ENCODE measurements around the gene CNTNAP5.

CNTNAP5 gene

DNA sequence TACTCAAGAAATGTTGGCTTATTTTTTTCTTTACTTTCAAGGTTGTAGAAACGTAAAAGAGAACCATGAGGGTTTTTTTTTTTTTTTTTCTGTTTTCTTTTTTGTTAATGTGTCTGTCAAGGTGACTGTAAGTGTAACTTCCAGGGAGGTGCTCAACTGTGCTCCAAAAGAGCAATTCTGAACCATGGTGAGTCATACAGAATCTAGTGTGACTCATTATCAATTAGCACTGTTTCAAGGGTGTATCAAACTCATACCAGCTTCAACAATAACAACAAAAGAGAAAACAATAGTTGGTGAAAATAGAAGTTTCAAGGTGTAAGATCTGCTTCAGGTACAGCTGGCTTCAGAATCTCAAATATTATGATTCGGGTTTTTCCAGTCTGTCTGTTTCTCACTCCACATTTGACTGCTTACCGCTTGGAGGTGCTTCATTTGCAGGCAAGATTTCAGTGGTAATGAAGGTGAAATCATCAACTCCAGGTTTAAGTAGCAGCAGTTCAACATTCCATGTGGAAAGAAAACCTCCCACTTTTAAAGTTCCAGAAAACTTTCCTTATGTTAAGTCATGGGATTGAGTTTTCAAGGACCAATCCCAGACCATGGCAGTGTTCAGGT is 850.6 kb downstream of the CNTNAP5 start:
- H3K4me3 ChIP-seq (ENCODE audit: low read depth, low read length): no peak overlapping the region
- no peak overlapping the region for H3K27ac ChIP-seq (ENCODE audit: low read depth, low read length)
- no peak overlapping the region for H4K91ac ChIP-seq (ENCODE audit: low read depth, low read length)
- no peak overlapping the region for H2AK5ac ChIP-seq (ENCODE audit: low read length)
- WGBS (ENCODE audit: extremely low coverage, insufficient coverage, insufficient read length): no CpG with 5 or more reads among the region's 3 CpGs
- no peaks in the 10 kb centered on the region for H3K27me3 ChIP-seq (ENCODE audit: insufficient read depth, low read length)
- DNase-seq: no peak
- H4K8ac ChIP-seq (ENCODE audit: low read depth, low read length): no peak overlapping the region
- H2BK5ac ChIP-seq (ENCODE audit: low read depth, low read length, poor library complexity): no peak overlapping the region
- H3K14ac ChIP-seq (ENCODE audit: low read length): no peak overlapping the region
- no peak overlapping the region for H3K23ac ChIP-seq (ENCODE audit: low read length)
- no peaks in the 10 kb centered on the region for H3K79me2 ChIP-seq (ENCODE audit: control insufficient read depth, insufficient read depth, low read length, poor library complexity)
- no peaks in the 10 kb centered on the region for H3K9me3 ChIP-seq (ENCODE audit: insufficient read depth, low read depth, low read length)
- H3K18ac ChIP-seq (ENCODE audit: low read length): no peak overlapping the region
- H3K4ac ChIP-seq (ENCODE audit: low read depth, low read length): no peak overlapping the region
- H3K9ac ChIP-seq (ENCODE audit: low read length): no peak overlapping the region
- H4K12ac ChIP-seq (ENCODE audit: low read depth, low read length): no peak overlapping the region
- H2BK120ac ChIP-seq (ENCODE audit: insufficient read depth, low read length, poor library complexity): no peak overlapping the region
- H2AFZ ChIP-seq (ENCODE audit: insufficient read depth, low read length, poor library complexity): no peak overlapping the region
- no peak overlapping the region for H2BK12ac ChIP-seq (ENCODE audit: low read length)
- H3K4me1 ChIP-seq (ENCODE audit: control insufficient read depth in 1 of 2, insufficient read depth in 2 of 2, low read length in 2 of 2): no peaks in the 10 kb centered on the region
- no peaks in the 10 kb centered on the region for H3K79me1 ChIP-seq (ENCODE audit: low read length)
- no peak overlapping the region for H3K4me2 ChIP-seq (ENCODE audit: low read length)
- no peaks in the 10 kb centered on the region for H3K36me3 ChIP-seq (ENCODE audit: control insufficient read depth in 1 of 2, insufficient read depth in 2 of 2, low read length in 2 of 2)

DNA sequence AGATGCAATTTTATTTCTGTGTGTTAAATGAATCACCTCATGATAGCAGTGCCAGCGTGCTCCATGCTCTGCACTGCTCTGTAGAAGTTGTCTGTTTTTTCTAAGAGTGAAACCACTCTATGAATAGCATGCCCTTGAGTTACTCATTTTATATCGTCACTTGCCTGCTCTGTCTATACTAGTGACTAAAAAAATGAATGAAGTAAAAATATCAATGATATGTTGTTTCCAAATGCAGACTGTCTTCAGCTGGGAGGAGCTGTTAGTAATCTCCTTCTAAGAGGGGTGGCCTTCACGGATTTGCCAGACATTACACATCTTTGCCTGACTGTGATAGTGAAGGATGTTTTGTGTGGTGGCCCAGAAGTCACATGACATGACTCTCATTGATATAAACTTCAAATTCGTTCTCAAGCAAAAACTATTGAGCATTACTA is 852.1 kb downstream of the CNTNAP5 start:
- H2BK12ac ChIP-seq (ENCODE audit: low read length): no peak overlapping the region
- DNase-seq: no peak
- H3K27me3 ChIP-seq (ENCODE audit: insufficient read depth, low read length): no peaks in the 10 kb centered on the region
- no peaks in the 10 kb centered on the region for H3K9me3 ChIP-seq (ENCODE audit: insufficient read depth, low read depth, low read length)
- H2AFZ ChIP-seq (ENCODE audit: insufficient read depth, low read length, poor library complexity): no peak overlapping the region
- no peaks in the 10 kb centered on the region for H3K79me2 ChIP-seq (ENCODE audit: control insufficient read depth, insufficient read depth, low read length, poor library complexity)
- H2BK120ac ChIP-seq (ENCODE audit: insufficient read depth, low read length, poor library complexity): no peak overlapping the region
- H3K27ac ChIP-seq (ENCODE audit: low read depth, low read length): no peak overlapping the region
- no peak overlapping the region for H4K91ac ChIP-seq (ENCODE audit: low read depth, low read length)
- no peak overlapping the region for H4K12ac ChIP-seq (ENCODE audit: low read depth, low read length)
- no peak overlapping the region for H3K9ac ChIP-seq (ENCODE audit: low read length)
- H3K4ac ChIP-seq (ENCODE audit: low read depth, low read length): no peak overlapping the region
- H2AK5ac ChIP-seq (ENCODE audit: low read length): no peak overlapping the region
- H3K4me1 ChIP-seq (ENCODE audit: control insufficient read depth in 1 of 2, insufficient read depth in 2 of 2, low read length in 2 of 2): no peaks in the 10 kb centered on the region
- no CpG with 5 or more reads among the region's 4 CpGs for WGBS (ENCODE audit: extremely low coverage, insufficient coverage, insufficient read length)
- H3K18ac ChIP-seq (ENCODE audit: low read length): no peak overlapping the region
- no peak overlapping the region for H3K23ac ChIP-seq (ENCODE audit: low read length)
- H3K4me3 ChIP-seq (ENCODE audit: low read depth, low read length): no peak overlapping the region
- no peaks in the 10 kb centered on the region for H3K79me1 ChIP-seq (ENCODE audit: low read length)
- H2BK5ac ChIP-seq (ENCODE audit: low read depth, low read length, poor library complexity): no peak overlapping the region
- no peaks in the 10 kb centered on the region for H3K36me3 ChIP-seq (ENCODE audit: control insufficient read depth in 1 of 2, insufficient read depth in 2 of 2, low read length in 2 of 2)
- no peak overlapping the region for H3K14ac ChIP-seq (ENCODE audit: low read length)
- no peak overlapping the region for H4K8ac ChIP-seq (ENCODE audit: low read depth, low read length)
- no peak overlapping the region for H3K4me2 ChIP-seq (ENCODE audit: low read length)

DNA sequence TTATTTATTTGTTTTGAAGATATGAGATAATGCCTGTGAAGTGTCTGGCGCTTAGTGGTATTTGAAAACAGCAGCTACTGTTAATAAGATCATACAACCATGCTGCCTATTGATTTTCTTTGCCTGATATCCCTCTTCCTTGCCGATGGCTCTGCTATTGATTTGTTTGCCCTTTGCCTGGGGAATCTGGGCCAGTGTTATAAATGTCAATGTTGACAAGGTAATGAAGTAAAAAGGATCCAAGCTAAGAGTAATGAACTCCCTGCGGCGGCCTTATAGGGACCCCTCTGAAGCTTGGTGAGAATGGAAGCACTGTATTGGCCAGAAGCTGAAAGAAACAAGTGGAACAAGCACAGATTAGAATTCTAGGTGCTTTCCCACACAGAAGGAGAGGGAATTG is 854.6 kb downstream of the CNTNAP5 start:
- no peak overlapping the region for H4K8ac ChIP-seq (ENCODE audit: low read depth, low read length)
- H3K18ac ChIP-seq (ENCODE audit: low read length): no peak overlapping the region
- H4K12ac ChIP-seq (ENCODE audit: low read depth, low read length): no peak overlapping the region
- DNase-seq: no peak
- no peaks in the 10 kb centered on the region for H3K27me3 ChIP-seq (ENCODE audit: insufficient read depth, low read length)
- H3K79me2 ChIP-seq (ENCODE audit: control insufficient read depth, insufficient read depth, low read length, poor library complexity): no peaks in the 10 kb centered on the region
- no peak overlapping the region for H3K4ac ChIP-seq (ENCODE audit: low read depth, low read length)
- no peaks in the 10 kb centered on the region for H3K4me1 ChIP-seq (ENCODE audit: control insufficient read depth in 1 of 2, insufficient read depth in 2 of 2, low read length in 2 of 2)
- H3K79me1 ChIP-seq (ENCODE audit: low read length): no peaks in the 10 kb centered on the region
- H2AK5ac ChIP-seq (ENCODE audit: low read length): no peak overlapping the region
- WGBS (ENCODE audit: extremely low coverage, insufficient coverage, insufficient read length): no CpG with 5 or more reads among the region's 4 CpGs
- H3K4me2 ChIP-seq (ENCODE audit: low read length): no peak overlapping the region
- H3K9me3 ChIP-seq (ENCODE audit: insufficient read depth, low read depth, low read length): no peaks in the 10 kb centered on the region
- no peak overlapping the region for H3K9ac ChIP-seq (ENCODE audit: low read length)
- H2AFZ ChIP-seq (ENCODE audit: insufficient read depth, low read length, poor library complexity): no peak overlapping the region
- H3K36me3 ChIP-seq (ENCODE audit: control insufficient read depth in 1 of 2, insufficient read depth in 2 of 2, low read length in 2 of 2): no peaks in the 10 kb centered on the region
- no peak overlapping the region for H3K23ac ChIP-seq (ENCODE audit: low read length)
- H2BK12ac ChIP-seq (ENCODE audit: low read length): no peak overlapping the region
- H3K14ac ChIP-seq (ENCODE audit: low read length): no peak overlapping the region
- H3K27ac ChIP-seq (ENCODE audit: low read depth, low read length): no peak overlapping the region
- no peak overlapping the region for H2BK5ac ChIP-seq (ENCODE audit: low read depth, low read length, poor library complexity)
- H2BK120ac ChIP-seq (ENCODE audit: insufficient read depth, low read length, poor library complexity): no peak overlapping the region
- no peak overlapping the region for H3K4me3 ChIP-seq (ENCODE audit: low read depth, low read length)
- H4K91ac ChIP-seq (ENCODE audit: low read depth, low read length): no peak overlapping the region

DNA sequence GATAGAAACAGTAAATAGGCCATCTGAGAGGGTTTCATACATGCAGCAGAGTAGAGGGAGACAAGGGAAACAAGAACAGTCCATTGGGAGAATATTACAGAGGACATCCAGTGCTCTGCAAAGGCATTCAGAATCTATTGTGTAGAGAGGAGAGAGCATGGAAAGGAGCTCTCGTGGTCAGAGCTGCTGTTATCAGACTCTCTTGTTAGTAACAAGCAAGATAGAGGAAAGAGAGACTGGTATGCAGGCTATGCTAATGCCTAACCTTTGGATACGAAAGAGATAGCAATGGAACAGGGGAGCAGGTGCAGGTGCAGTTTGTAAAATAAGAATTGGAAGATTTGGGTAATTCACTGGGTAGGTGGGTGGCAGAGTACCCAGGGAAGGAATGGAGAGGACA is 855.9 kb downstream of the CNTNAP5 start:
- no CpG with 5 or more reads among the region's 2 CpGs for WGBS (ENCODE audit: extremely low coverage, insufficient coverage, insufficient read length)
- Histone ChIP-seq H4K12ac (ENCODE audit: low read depth, low read length) (no peak overlapping the region), H2AFZ (ENCODE audit: insufficient read depth, low read length, poor library complexity) (no peak overlapping the region), H3K9me3 (ENCODE audit: insufficient read depth, low read depth, low read length) (no peaks in the 10 kb centered on the region), H3K4me3 (ENCODE audit: low read depth, low read length) (no peak overlapping the region), H3K79me1 (ENCODE audit: low read length) (no peaks in the 10 kb centered on the region), H3K4me2 (ENCODE audit: low read length) (no peak overlapping the region), H4K8ac (ENCODE audit: low read depth, low read length) (no peak overlapping the region), H3K4me1 (ENCODE audit: control insufficient read depth in 1 of 2, insufficient read depth in 2 of 2, low read length in 2 of 2) (no peaks in the 10 kb centered on the region), H3K9ac (ENCODE audit: low read length) (no peak overlapping the region), H3K14ac (ENCODE audit: low read length) (no peak overlapping the region), H3K4ac (ENCODE audit: low read depth, low read length) (no peak overlapping the region), H4K91ac (ENCODE audit: low read depth, low read length) (no peak overlapping the region), H3K18ac (ENCODE audit: low read length) (no peak overlapping the region), H3K23ac (ENCODE audit: low read length) (no peak overlapping the region), H3K27ac (ENCODE audit: low read depth, low read length) (no peak overlapping the region), H3K27me3 (ENCODE audit: insufficient read depth, low read length) (no peaks in the 10 kb centered on the region), H3K79me2 (ENCODE audit: control insufficient read depth, insufficient read depth, low read length, poor library complexity) (no peaks in the 10 kb centered on the region), H2BK5ac (ENCODE audit: low read depth, low read length, poor library complexity) (no peak overlapping the region), H2BK12ac (ENCODE audit: low read length) (no peak overlapping the region), H2AK5ac (ENCODE audit: low read length) (no peak overlapping the region), H3K36me3 (ENCODE audit: control insufficient read depth in 1 of 2, insufficient read depth in 2 of 2, low read length in 2 of 2) (no peaks in the 10 kb centered on the region), H2BK120ac (ENCODE audit: insufficient read depth, low read length, poor library complexity) (no peak overlapping the region)
- no peak for DNase-seq
